ENCODE results near the gene INPP4B.
A peak's percentile ranks its signal among the peaks of the same experiment; 100 is the strongest.

The INPP4B gene

DNA sequence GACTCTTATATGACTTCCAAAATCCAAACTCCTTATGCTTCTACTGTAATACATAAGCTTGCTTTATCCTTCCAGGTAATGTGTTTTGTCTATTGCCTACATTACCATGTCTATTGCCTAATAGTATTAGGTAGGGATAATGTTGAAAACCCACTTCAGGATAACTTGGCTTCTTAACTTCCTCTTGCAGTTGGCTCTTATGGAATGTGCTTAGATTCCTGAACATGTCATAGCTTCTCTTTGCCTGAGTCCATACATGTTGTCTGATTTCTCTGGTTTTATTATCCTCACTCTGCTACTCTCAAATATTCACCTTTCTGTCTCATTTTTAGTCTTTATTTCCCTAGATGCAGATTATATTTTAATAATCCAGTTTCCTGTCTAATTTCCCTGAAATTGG lies 609.8 kb downstream of the INPP4B start:
- no peak for TF ChIP-seq CTCF (IDR thresholded peaks at IDR 0.05; ENCODE audit: insufficient read depth, low read depth, low read length, missing control alignments)
- H3K4me3 ChIP-seq (ENCODE audit: low read length), result no peak overlapping the region
- DNase-seq (ENCODE audit: low read depth), result peak; percentile 80

DNA sequence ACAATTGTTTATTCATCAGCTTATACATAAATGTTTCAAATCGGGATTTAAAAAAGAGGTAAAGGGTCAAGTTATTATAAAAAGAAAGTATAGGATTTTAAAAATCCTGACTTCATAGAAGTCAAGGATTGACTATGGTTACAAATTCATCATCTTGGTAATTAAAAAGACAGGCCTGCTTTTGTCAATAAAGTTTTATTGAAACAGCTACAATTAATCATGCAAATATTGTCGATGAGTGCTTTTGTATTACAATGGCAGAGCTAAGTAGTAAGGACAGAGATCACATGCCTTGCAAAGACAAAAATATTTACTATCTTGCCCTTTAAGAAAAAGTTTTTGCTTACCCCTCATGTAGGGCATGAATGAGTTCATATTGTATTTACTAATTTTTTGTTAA lies 614.3 kb downstream of the INPP4B start:
- DNase-seq (ENCODE audit: low read depth), result no peak
- H3K4me3 ChIP-seq (ENCODE audit: low read length), result no peak overlapping the region
- TF ChIP-seq CTCF (IDR thresholded peaks at IDR 0.05; ENCODE audit: insufficient read depth, low read depth, low read length, missing control alignments), result no peak

DNA sequence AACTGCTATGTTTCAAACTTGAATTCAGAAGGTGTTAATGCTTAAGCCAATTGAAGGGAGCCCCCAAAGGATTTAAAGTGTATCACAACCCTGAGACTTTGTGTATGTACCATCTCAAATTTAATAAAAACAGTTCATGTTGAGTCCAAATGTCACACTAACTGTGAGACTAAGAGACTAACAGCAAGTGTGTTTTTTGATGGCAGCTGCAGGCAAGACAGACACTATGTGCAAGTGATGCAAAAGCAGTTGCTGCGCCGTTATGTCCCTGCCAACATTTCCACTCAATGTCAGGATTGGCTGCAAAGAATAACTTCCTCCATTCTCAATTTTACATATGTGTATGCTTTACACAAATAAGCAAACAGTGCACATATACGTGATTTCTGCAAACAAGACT lies 615.1 kb downstream of the INPP4B start:
- no peak for DNase-seq (ENCODE audit: low read depth)

DNA sequence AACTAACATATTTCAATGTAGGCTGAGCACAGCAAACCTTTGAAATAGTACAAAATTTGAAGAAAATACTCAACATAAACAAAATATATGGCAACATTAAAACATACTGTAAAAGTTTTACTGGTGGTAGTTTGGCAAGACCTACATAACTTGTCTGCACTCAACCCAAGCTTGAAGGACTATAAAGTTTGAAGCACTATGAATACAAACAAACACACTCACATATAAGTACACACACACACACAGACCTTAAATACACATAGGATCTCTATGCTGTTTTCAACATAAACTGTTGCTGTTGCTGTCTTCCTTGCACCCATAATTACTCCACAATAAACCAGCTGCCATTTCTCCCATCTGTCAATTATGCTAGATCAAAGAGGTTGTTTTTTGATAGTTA lies 620.1 kb downstream of the INPP4B start:
- no peak overlapping the region for H3K4me3 ChIP-seq (ENCODE audit: low read length)
- no peak for DNase-seq (ENCODE audit: low read depth)
- TF ChIP-seq CTCF (IDR thresholded peaks at IDR 0.05; ENCODE audit: insufficient read depth, low read depth, low read length, missing control alignments), result no peak

More for the DNA sequence above, 615.1 kb downstream of the INPP4B start:
- H3K4me3 ChIP-seq (ENCODE audit: low read length), result no peak overlapping the region
- no peak for TF ChIP-seq CTCF (IDR thresholded peaks at IDR 0.05; ENCODE audit: insufficient read depth, low read depth, low read length, missing control alignments)

GRCh38 chr4:142222127-142222526 lies 624.0 kb downstream of the INPP4B start:
- DNase-seq (ENCODE audit: low read depth), result peak; percentile 41
- TF ChIP-seq CTCF (IDR thresholded peaks at IDR 0.05; ENCODE audit: insufficient read depth, low read depth, low read length, missing control alignments), result no peak
- no peak overlapping the region for H3K4me3 ChIP-seq (ENCODE audit: low read length)

DNA sequence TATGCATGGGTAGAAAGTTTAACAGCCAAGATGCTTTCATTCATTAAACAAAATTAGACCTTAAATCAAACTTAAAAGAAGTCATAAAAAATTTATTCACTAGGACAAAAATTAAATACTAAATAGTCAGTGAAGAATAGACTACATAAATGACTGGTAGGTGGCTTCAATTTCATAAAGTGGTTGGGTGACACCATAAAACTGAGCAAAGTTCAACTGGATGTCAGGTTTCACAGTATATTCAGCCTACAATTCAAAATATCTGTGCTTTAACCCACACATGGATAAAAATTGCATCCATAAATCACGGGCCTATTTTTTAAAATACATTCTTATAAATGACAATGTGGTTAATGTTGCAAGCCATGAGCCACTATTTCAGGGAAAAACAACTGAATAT lies 627.4 kb downstream of the INPP4B start:
- TF ChIP-seq CTCF (IDR thresholded peaks at IDR 0.05; ENCODE audit: insufficient read depth, low read depth, low read length, missing control alignments), result no peak
- DNase-seq (ENCODE audit: low read depth), result no peak
- H3K4me3 ChIP-seq (ENCODE audit: low read length), result no peak overlapping the region

DNA sequence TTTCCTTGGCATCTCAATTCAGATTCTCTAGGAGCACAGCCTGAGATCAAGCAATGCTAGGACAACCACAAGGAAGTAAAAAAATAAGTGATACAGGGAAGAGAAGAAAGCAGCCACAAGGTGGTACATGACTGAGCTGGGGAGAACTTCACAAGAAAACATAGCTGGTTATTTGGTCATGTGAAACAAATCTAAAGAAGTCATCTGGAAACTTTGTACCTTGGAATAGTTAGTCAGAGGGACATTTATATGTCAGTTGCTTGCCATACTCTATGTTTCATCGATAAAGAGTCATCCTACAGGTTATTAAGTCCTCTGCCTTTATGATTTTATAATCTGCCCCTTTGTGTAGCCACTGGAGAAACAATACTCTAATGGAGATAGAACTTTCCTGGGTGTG lies 634.7 kb downstream of the INPP4B start:
- TF ChIP-seq CTCF (IDR thresholded peaks at IDR 0.05; ENCODE audit: insufficient read depth, low read depth, low read length, missing control alignments), result no peak
- H3K4me3 ChIP-seq (ENCODE audit: low read length), result no peak overlapping the region
- no peak for DNase-seq (ENCODE audit: low read depth)
